CD4-positive, alpha-beta T cell treated with Interleukin-6 at 100 ng/mL for 8 hours (primary cell): ENCODE measurements around the gene GARIN5B.
A peak's percentile ranks its signal among the peaks of the same experiment; 100 is the strongest.
"Not testable (repeated sequence)": the region's sequence is repeated elsewhere in the genome, so short reads cannot be mapped to it uniquely, and the experiment has no call there.

Experiments
- DNase-seq: peaks from one replicate; pipeline ENCODE4 v3.0.0-alpha.2; 2020; ENCODE audit warnings: mixed read lengths, low spot score

GARIN5B gene

DNA sequence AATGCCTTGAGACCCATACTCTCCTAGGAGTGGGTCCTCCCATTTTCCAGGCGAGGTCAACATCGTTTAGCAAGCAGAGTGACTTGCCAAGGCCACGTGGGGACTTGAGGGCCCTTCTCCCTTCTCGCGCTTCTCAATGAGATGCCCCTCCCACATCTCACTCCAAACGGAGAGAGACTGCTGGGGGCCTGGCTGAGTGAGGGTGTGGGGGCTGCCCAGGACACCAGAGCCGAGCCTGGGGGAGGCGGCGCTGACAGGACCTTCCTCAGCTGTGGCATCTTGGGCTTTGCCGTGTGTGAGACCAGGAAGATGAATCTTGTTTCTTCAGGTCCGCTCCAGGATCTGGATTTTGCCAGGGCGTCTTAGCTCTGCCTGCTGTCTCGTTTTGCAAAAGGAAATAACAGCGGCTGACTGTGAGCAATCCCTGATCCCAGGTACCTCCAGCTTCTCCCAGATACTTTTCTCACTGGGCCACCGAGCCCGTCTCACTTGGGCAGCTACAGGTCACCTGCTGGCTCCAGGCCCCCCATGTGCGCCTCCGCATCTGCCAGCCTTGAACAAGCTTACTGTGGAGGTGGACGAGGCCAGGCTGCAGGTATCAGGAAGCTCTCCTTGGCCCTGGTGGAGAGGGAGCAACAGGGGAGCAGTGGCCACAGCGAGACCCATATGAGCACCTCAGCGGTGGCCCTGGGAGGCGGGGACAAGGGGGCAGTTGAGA lies 14.6 kb downstream of the GARIN5B start:
- no peak for DNase-seq

DNA sequence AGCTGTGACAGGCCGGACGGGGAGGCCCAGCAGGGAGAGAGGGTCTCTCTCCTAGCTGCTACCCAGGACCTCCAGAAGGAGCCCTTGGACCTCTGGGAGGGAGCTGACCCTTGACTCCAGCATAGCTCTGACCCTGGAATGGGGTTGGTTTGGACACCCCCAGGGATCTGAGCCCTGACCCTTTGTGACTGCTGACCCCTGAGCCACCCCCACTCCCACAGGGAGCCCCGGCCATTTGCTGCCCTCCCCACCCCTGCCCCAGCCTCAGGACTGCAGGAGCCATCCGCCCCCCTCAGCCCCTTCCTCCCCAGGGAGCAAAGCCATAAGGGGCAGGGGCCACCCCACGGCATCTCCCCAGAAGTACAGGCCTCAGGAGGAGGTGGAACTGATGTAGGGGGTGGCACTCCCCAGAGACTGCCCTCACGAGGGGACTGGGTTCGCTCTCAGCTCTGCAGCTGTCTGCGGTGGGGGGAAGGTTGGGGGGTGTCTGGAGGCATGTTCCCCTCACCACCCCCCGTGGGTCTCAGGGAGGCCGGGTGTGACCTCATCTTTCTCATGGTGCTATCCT lies 15.5 kb downstream of the GARIN5B start:
- DNase-seq: no peak

DNA sequence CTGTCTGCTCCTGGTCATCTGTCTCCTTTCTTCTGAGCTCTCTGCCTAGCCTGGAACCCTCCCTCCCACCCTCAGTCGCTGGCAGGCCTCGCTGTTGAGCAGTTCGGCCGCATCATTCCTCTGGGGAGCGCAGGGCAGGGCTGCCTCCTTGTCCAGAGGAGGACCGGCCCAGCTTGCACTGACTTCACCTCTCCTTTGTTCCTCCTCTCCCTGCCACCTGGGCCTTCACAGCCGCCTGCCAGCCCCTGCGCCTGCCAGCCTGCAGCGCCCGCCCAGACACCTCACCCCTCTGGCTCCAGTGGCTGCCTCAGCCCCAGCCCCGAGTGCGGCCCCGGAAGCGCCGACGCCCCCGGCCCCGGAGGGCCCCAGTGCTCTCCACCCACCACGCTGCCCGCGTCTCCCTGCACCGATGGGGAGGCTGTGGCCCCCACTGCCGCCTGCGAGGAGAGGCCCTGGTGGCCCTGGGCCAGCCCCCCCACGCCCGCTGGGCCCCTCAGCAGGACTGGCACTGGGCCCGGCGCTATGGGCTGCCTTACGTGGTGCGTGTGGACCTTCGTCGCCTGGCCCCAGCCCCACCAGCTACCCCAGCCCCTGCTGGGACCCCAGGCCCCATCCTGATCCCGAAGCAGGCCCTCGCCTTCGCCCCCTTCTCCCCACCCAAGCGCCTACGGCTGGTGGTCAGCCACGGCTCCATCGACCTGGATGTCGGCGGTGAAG lies 16.2 kb downstream of the GARIN5B start:
- DNase-seq: no peak

DNA sequence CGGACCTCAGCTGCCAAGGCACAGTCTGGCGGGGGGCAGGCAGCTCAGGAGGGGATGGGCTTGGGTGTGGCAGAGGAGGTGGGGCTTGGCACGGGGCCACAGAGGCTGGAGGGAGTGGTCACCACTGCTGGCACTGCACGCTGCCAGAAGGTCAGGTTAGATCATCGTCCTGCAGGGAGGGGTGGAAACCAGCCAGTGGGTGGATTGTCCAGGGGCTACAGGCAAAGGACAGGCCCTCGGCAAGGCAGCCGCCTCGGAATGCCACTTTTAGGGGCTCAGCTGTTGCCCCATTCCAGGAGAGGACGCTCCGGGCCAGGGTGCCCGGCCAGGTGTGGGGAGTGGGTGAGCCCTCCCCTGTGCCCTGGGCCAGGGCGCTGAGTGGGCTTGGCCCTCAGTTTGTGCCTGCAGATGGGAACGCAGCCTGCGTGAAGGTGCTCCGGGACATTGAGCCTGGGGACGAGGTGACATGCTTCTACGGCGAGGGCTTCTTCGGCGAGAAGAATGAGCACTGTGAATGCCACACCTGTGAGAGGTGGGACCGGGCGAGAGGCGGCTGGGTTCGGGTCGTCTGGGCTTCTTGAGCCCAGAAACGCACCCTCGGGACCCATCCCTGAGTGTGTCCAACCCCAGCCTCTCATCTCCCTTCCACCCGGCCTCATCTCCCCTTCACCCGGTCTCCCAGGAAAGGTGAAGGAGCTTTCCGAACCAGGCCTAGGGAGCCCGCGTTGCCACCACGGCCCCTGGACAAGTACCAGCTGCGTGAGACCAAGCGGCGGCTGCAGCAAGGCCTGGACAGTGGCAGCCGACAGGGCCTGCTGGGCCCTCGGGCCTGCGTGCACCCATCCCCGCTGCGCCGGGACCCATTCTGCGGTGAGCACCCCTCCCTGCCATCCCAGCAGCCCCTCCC lies 17.0 kb downstream of the GARIN5B start:
- DNase-seq: no peak

DNA sequence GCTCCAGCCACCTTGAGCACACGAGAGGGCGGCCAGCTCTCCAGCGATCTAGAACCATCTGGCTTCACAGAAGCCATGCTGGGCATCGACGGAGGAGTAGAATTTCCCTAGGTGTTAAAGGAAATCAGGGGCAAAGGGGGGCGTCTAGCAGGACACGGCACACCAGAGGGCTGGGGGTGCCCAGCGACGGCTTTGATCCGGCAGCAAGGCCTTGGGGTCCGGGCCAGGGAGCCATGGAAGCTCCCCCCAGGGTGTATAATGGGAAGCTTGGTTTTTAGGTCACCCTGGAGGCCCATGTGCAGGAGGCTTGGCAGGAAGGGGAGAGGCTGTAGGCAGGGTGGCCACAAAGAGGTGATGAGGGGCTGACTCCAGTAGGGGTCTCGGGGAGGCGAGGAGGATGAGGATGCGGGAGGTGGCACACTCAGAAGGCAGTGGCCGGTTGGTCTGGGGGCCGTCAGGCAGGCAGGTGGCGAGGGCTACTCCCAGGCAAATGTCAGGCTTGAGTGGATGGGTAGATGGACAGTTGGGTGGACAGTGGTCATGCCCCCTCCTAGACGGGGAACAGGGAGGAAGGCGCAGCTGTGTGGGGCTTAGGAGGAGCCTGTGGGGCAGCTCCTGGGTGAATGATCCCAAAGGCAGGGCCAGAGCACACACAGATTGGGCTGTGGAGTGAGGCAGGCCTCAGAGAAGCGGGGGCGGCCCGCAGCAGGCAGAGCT lies 17.8 kb downstream of the GARIN5B start:
- DNase-seq: no peak

DNA sequence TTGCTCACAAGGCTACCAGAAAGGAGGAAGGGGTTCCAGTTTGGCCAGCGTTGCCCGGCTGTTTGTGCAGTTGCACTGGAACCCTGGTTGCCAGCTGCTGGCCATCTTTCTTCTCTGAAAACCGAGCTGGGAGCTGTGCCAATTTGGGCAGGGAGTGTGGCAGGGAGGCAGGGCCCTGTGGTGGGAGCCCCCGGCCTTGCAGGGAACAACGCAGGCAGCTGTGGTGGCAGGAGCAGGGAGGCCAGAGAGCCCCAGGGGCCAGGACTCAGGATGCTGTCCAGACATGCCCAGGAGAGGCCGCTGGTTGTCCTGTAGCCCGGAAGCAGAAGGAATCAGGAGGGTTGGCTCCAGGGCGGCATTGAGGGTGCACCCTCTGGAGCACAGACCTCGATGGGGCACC lies 18.6 kb downstream of the GARIN5B start:
- DNase-seq: no peak

DNA sequence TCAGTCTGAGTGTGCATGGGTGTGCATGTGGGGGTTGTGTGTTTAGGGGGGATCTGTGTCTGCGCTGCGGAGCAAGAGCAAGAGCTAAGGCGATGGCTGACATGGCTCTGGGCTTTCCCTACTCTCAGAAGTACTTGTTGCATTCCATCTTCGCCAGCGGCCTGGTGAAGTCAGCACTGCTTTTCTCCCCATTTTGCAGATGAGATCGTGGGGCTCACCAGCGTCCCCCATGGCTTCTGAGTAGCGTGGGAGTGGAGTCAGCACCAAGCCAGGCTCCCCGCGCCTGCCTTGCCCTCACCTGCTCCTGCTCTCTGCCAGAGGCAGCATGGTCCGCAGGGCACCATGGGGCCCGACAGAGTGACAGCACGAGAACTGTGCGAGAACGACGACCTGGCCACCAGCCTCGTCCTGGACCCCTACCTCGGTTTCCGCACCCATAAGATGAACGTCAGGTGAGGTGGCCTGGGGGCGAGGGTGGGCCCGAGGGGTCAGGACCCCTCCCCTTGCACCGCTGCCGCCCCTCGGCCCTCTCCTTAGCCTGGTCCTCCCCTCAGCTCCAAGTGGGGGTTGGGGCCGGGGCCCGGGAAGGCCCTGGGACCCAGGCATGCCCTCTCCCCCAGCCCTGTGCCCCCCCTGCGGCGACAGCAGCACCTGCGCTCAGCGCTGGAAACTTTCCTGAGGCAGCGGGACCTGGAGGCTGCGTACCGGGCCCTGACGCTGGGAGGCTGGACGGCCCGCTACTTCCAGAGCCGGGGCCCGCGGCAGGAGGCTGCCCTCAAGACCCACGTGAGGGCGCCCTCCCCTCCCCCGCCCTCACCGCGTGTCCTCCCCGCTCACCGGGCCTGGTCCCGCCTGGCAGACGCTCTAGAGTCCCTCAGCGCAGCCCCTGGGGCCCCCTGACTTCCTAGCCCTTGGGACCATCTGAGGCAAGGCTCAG lies 21.2 kb downstream of the GARIN5B start:
- DNase-seq: no peak

DNA sequence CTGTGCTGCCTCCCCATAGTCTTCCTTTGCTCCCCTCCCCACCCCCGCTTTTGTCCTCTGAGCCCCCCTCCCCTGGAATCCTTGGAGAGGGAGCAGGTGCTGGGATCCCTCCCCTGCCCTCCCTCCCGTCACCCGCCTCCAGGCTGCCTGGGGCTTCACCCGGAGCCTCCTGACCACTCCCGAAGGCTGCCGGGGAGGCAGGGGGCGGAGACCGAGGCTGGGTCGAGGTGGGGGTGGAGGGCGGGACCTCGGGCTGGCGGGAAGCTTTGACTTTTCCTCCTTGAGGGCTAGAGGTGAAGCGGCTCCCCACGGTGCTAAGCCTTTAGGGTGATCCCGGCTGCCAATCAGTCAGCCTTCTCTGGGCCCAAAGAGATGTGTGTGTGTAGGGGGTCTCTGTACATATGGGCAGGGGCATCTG lies 21.9 kb downstream of the GARIN5B start:
- DNase-seq: peak; percentile 38

DNA sequence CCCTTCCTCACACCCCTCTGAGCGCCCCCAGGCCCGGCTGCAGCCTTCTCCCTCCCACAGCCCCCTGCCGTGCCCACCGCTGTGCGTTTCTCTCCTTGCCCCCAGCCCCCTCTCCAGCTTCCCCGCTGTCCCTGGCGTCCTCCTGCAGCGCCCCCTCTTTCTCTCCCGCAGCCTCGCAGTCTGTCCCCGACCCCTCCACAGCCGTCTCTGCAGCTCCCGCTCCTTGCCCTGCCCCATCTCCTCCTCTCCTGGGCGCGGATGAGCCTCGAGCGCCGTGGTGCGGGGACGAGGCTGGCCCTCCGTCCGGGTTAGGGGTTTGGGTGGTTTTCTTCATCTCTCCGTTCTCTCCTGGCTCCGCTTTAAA lies 22.3 kb downstream of the GARIN5B start:
- DNase-seq: no peak

DNA sequence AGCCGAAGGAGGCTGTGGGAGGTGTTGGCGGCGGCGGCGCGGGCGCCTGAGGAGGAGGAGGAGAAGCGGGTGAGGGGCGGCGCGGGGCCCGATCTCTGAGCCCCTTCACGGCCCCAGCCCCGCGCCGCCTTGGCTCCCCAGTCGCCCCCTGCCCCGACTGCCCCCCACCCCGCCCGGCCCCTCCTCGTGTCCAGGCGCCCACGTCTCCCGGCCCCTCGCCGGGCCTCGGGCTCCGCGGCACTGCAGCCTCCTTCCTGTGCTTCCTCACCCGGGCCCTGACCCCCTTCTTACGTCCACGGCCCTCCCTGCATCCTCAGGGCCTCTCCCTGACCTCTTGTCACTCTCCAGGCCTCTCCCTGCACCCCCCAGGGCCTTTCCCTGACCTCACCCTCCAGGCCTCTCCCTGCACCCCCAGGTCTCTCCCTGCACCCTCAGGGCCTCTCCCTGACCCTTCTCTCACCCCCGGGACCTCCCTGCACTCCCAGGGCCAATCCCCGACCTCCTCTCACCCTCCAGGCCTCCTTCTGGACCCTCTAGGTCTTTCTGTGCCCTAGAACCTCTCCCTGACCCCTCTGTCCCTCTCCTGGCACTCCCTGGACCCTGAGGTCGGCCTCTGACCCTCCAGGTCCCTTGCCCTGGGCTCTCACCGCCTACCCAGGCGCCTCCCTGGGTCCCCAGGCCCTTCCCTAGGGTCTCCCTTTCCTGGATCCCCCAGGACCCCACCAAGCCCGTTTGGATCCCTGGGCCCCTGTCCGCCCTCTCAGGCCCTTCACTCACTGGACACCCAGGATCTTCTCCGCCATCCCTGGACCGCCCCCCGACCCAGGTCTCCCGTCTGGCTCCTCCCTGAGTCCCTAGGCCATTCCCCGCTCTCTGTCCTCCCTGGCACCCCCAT lies 22.9 kb downstream of the GARIN5B start:
- no peak for DNase-seq

DNA sequence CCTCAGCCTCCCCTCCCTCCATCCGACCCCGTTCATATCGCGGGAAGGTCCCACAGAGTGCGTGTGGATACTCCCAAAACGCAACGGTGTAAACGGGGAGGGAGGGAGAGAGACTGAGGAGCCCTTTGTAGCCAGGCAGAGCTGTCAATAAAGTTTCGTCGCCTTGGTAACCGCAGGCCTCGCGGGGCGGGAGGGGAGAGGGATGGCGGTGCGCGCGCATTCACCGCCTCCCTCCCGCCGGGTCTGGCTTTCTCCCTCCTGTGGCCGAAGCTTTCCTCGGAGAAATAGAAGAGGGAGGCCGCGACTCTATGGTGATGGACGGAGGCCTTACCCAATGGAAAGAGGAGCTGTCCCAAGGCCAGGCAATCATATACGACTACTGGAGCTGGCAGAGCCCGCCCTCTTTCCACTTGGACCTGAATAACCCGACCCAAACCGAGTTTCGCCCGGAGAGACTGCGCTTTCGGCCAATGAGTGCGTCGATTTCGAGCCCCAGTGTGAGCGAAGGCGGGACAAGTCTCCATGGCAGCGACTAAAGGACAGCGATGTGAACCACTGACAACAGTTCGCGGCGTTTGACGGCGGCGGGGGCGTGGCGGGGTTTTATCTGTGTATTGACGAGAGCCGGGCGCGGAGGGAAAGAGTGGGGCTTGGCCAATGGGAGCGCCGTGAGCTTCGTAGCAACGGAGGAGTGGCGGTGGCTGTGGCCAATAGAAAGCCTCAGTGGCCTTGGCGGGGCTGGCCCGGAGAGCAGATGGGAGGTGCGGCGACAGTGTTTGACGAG lies 23.8 kb downstream of the GARIN5B start, which contains the start of gene KMT5C:
KMT5C (plus strand) TSS at position 772 of the 784 bp plus-strand sequence. CDS start 2,061 bp downstream, outside the sequence.
- peak; percentile 100 for DNase-seq

DNA sequence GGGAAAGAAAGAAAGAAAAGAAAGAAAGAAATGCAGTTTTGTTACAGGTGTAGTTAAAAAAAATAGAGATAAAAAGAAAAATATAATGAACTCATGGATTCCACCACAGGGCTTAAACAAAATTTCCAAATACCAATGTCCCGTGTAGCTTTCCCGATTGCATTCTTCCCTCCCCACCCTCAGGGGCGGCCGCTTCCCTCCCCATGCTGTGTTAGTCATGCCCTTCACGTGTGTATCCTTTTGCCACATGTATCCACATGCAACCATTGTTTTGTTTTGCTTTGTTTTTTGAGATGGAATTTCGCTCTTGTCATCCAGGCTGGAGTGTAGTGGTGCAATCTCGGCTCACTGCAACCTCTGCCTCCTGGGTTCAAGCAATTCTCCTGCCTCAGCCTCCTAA lies 27.0 kb downstream of the GARIN5B start:
- DNase-seq: no peak

DNA sequence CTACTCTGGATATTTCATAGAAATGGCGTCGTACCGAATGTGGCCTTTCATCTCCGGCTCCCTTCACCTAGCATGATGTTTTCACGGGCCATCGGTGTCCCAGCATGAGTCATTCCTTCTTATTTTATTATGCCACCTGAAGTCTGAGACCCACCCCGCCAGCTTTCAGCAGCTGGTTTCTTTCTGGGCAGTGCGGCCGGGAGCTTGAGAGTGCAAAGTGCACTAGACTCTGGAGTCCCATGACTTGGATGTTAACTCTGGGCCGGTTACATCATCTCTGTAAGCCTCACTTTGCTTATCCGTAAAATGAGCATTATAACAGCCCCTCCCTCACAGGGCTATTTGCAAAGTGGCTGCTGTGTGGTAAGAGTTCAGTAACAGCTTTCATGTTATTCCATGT lies 29.2 kb downstream of the GARIN5B start:
- no peak for DNase-seq

DNA sequence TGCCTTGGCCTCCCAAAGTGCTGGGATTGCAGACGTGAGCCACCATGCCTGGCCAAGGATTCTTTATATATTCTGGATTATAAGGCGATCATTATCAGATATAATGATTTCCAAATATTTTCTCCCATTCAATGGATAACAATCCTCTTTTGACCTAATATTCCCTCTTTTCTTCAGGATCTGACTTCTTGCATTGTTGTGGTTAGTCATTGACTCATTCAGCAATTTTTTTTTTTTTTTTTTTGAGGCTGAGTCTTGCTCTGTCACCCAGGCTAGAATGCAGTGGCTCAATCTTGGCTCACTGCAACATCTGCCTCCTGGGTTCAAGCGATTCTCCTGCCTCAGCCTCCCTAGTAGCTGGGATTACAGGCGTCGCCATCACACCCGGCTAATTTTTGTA lies 33.3 kb downstream of the GARIN5B start:
- DNase-seq: not testable (repeated sequence)

DNA sequence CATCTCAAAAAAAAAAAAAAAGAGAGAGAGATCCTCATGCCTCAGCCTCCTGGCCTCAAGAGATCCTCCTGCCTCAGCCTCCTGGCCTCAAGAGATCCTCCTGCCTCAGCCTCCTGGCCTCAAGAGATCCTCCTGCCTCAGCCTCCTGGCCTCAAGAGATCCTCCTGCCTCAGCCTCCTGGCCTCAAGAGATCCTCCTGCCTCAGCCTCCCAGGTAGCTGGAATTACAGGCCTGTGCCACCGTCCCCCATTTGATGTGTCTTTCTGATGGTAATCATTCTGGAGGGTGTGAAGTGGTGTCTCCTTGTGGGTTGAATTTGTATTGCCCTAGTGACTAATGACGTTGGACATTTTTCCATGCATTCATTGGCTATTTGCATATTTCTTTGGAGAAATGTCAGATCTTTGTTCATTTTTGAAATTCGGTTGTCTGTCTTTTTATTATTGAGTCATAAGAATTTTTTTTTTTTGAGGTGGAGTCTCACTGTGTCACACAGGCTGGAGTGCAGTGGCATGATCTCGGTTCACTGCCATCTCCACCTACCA lies 34.2 kb downstream of the GARIN5B start:
- not testable (repeated sequence) for DNase-seq

DNA sequence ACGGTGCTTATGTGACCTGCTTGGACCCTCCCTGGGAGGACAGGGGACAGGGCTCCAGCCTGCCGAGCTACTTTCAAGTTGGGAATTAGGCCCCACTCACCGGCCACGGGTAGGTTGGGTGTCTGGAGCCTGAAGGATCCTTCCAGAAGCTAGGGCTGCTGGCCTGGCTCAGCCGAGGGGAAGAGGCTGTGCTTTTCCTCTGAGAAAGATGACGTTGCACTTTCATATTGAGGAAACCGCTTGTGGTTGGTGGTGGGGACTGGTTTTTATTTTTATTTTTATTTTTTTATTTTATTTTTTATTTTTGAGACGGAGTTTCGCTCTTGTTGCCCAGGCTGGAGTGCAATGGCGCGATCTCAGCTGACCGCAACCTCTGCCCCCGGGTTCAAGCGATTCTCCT lies 37.9 kb downstream of the GARIN5B start, which contains the start of gene TMEM150B:
TMEM150B (minus strand) TSS at position 170 of the 400 bp plus-strand sequence. CDS start 4,305 bp downstream, outside the sequence.
- DNase-seq: no peak

DNA sequence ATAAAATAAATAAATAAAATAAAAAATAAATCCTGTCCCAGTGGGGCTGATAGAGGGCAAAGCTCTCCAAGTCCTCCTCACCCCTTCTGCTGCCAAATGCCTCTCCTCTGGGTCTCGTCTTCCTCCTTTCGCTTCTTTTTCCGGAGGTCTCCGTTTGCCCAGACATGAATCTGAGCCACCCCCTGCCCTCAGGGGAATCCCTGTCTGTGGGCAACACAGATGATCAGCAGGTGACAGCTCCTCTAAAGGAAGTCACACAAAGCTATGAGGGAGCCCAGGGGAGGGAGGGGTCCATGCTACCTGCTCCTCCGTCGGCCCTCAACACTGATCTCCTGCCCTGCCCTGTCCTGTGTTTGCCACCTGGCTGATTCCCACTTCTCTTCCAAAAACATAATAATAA lies 38.4 kb downstream of the GARIN5B start:
- DNase-seq: no peak
